Adrenal gland (tissue), 5 donors: Measurements from ENCODE around the gene ETNK2.

Source experiments
- POLR2A ChIP-seq, 2 donors: fragments of 450-650 bp; IDR thresholded peaks; one replicate each; pipeline ENCODE4 v1.6.1; 2017; ENCODE audit warnings: antibody characterized with exemption in 2 of 2, mild to moderate bottlenecking in 2 of 2, moderate library complexity in 1 of 2
- TF ChIP-seq, protein P1 (sequence below), 6 experiments: fragments of 450-650 bp in 4 of 6; fragments of 200-600 bp in 2 of 6; sonication (generic) in 1 of 6; IDR thresholded peaks; 1 replicate in 5 of 6; 2 replicates in 1 of 6; pipeline versions ENCODE4 v1.5.1 to v1.8.0; 2016 to 2021; ENCODE audit warnings: antibody characterized with exemption in 6 of 6, mild to moderate bottlenecking in 2 of 6, moderate library complexity in 1 of 6
- donor health status: DM: no; HTN: no; CAD: no.

DNA sequence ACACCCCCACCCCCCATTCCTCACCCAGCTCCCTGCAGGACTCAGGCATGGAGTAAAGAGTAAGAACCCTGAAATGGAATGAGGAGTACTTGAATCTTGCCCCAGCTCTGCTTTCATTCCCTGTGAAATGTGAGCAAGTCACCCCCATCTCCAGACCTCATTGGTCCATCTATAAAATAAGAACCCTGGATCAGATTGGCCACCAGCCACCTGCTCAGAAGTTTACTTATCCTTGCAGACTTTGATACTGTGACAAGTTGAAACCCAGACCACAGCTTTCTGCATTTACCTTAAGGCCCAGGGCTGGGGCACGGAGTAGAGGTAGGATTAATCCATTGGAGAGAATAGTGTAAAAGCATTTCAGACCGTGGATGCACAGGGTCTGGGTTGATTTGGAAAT lies 42.2 kb upstream of the ETNK2 start:
- TF ChIP-seq, protein P1, sequence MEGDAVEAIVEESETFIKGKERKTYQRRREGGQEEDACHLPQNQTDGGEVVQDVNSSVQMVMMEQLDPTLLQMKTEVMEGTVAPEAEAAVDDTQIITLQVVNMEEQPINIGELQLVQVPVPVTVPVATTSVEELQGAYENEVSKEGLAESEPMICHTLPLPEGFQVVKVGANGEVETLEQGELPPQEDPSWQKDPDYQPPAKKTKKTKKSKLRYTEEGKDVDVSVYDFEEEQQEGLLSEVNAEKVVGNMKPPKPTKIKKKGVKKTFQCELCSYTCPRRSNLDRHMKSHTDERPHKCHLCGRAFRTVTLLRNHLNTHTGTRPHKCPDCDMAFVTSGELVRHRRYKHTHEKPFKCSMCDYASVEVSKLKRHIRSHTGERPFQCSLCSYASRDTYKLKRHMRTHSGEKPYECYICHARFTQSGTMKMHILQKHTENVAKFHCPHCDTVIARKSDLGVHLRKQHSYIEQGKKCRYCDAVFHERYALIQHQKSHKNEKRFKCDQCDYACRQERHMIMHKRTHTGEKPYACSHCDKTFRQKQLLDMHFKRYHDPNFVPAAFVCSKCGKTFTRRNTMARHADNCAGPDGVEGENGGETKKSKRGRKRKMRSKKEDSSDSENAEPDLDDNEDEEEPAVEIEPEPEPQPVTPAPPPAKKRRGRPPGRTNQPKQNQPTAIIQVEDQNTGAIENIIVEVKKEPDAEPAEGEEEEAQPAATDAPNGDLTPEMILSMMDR (IDR thresholded peaks at IDR 0.05), result no peak
- TF ChIP-seq POLR2A (IDR thresholded peaks at IDR 0.05), result no peak
